Measurements from ENCODE around the gene CYP4F11. TPM values are rescaled to one million over a fixed set of nuclear protein-coding genes. Genes with fewer than 3 reads are reported as not detected.
A peak's percentile ranks its signal among the peaks of the same experiment; 100 is the strongest.
"Not testable (repeated sequence)": the region's sequence is repeated elsewhere in the genome, so short reads cannot be mapped to it uniquely, and the experiment has no call there.

CYP4F11 gene, protein sequence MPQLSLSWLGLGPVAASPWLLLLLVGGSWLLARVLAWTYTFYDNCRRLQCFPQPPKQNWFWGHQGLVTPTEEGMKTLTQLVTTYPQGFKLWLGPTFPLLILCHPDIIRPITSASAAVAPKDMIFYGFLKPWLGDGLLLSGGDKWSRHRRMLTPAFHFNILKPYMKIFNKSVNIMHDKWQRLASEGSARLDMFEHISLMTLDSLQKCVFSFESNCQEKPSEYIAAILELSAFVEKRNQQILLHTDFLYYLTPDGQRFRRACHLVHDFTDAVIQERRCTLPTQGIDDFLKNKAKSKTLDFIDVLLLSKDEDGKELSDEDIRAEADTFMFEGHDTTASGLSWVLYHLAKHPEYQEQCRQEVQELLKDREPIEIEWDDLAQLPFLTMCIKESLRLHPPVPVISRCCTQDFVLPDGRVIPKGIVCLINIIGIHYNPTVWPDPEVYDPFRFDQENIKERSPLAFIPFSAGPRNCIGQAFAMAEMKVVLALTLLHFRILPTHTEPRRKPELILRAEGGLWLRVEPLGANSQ
- total RNA-seq: not detected in 2 replicates
- 0.08 TPM for polyA plus RNA-seq (2012)

DNA sequence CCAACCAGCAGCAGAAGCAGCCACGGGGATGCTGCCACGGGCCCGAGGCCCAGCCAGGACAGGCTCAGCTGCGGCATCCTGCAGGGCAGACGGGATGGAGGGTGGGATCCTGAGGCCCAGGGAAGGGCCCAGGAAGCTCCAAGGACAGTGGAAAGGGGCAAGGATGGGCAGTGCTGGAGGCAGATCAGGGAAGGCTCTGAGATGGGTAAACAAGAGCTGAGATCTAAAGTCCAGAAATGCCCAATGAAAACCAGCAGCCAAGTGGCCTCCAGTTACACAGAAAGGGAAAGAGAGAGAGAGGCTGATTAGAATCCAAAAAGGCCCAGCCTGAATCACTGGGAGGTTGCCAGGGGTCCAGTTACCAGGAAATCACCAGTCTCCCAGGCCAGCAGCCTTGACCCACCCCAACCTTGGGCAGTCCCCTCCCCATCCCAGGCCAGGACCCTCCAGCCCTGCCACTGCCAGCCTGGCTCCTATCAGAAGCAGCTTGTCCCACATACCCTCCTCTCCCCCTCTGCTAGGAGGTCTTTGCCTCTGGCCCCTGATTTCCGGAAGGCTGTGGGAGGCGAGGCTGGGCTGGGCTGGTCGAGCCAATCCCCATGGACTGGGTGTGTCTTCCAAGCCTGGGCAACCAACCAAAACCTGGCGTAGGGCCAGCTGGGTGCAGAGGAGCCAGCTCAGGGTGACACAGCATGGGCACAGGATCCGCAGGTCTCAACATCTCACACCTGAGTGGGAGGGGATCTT, at the start of gene CYP4F11:
TSS of gene CYP4F11 (minus strand) at position 198 of the 747 bp plus-strand sequence. CDS start at position 77, 121 bp downstream.
- DNase-seq (ENCODE audit: low read depth): peak; percentile 7

DNA sequence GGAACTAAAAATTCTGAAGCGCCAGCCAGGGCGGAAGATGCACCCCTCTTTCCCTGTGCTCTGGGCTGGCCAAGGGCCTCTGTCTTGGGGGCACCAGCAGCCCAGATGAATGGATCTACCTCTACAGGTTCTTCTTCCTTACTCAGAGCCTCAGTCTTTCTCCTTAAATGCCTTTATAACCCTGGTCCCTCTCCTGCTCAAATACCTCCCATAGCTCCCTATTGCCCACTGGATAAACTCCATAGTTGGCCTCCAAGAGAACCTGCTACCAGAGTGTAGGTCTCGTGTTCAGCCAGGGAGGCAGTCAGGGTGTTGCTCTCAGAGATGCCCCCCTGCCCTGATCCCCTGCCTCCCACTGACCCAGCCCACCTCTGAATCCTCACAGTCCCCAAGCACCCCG, 45.0 kb upstream of the CYP4F11 start:
- DNase-seq (ENCODE audit: low read depth): no peak

DNA sequence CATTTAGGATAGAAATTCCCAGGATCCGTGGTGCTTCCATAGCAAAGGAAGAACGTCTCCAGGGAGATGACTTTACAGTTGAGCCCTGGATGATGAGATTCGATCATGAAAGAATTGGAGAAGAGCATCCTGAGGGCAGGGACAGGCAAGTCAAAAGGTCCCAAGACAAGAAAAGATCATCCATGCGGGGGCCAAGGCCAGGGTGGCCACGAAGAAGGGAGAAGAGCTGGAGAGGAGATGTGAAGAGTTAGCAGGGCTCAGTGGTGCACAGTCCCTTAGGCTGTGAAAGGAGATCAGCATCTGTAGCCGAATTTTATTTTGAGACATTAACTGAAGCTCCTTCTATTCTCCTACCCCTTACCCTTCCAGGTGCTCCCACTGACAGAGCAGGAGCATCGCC, 43.4 kb upstream of the CYP4F11 start:
- DNase-seq (ENCODE audit: low read depth): no peak

DNA sequence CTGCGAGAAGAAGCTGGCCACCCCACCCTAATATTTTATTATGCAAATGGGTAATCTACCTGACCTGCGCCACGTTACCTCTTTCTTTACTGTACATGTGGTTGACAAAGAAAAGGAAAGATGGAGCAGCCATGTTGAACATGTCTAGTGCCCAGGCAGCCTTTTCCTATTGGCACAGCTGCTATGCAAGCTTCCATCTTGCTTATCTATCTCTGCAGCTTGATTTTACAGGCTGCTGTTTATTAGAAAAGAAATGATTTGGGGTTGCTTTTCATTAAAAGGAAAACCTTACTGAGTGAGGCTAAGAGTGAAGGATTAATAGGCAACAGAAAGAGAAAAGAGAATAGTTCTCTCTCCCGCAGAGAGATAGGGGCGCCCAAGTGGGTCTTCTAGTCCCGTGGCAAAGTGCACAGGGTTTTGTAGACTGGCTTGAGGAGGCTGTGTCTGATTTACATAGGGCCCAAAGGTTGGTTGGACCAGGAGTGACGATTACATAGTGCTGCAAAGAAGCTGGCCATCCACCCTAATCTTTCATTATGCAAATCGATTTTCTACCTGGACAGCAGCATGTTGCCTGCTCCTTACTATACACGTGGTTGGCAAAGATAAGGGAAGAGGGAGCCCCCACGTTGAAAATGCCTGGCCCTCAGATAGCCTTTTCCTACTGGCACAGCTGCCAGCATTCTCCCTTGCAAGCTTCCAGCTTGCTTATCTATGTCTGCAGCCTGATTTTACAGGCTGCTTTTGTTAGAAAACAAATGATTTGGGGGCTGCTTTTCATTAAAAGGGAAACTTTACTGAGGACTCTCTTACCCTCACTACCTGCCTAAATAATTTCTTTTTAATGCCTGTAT, 42.7 kb upstream of the CYP4F11 start:
- DNase-seq (ENCODE audit: low read depth): no peak

DNA sequence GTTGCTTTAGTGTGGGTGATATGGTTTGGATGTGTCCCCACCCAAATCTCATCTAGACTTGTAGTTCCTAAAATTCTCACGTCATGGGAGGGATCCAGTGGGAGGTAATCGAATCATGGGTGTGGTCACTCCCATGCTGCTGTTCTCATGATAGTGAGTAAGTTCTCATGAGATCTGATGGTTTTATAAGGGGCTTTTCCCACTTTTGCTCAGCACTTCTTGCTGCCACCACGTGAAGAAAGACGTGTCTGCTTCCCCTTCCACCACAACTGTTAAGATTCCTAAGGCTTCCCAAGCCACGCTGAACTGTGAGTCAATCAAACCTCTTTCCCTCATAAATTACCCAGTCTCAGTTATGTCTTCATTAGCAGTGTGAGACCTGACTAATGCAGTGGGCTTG, 40.5 kb upstream of the CYP4F11 start:
- no peak for DNase-seq (ENCODE audit: low read depth)

DNA sequence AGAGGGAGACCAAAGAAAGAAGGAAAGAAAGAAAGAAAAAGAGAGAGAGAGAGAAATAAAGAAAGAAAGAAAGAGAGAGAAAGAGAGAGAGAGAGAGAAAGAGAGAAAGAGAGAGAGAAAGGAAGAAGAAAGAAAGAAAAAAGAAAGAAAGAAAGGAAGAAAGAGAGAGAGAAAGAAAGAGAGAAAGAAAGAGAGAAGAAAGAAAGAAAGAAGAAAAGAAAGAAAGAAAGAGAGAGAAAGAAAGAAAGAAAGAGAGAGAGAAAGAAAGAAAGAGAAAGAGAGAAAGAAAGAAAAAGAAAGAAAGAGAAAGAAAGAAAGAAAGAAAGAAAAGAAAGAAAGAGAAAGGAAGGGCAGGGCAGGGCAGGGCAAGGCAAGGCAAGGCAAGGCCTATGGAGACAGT, 37.7 kb upstream of the CYP4F11 start:
- not testable (repeated sequence) for DNase-seq (ENCODE audit: low read depth)

DNA sequence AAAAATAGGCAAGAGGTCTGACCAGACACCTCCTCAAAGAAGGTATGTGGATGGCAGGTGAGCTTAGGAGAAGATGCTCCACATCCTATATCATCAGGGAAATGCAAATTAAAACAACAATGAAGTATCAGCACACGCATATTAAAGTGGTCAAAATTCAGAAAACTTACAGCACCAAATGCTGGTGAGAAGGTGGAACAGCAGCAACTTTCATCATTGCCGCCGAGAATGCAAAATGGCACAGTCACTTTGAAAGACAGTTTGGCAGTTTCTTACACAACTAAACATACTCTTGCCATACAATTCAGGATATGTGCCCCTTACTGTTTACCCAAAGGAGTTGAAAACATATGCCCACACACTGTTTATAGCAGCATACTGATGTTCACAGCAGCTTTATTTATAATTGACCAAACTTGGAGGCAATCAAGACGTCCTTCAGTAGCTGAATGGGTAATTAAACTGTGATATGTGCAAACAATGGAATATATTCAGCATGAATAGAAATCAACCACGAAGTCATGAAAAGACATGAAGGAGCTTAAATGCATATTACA, 37.0 kb upstream of the CYP4F11 start:
- no peak for DNase-seq (ENCODE audit: low read depth)

DNA sequence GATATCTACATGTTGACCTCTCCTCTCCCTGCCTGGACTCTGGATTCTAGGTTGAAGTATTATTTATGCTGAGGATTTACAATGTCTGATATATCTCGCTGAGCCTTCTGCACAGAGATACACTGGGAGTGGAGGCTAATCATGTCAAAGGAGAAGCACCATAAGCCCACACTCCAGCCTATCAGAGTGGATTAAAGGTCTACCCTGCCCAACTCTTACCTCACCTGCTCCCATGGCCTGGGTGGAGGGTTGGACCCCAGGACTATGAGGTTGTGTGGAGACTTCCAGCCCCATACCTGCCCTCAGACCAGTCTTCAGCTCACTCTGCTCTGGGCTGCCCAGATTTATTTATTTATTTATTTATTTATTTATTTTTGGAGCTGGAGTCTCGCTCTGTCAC, 29.9 kb upstream of the CYP4F11 start:
- DNase-seq (ENCODE audit: low read depth): no peak

DNA sequence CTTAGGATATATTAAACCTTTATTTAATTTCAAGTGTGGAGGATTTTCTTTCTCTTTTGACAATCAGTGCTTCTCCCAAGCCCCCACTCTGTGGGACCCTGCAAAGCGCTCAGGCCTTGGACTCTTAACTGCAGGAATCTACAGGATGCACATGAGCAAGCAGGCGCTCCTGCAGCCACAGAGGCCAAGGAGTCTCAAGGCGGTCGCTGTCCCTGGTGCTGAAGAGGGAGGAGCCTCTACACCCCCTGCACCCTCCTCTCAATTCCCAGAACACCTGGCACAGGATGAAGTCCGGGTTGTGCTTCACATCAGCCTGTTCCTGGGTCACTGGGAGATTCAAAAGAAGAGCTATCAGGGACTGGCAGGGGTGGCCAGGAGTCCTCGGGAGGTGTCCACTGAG, 28.0 kb upstream of the CYP4F11 start:
- no peak for DNase-seq (ENCODE audit: low read depth)

DNA sequence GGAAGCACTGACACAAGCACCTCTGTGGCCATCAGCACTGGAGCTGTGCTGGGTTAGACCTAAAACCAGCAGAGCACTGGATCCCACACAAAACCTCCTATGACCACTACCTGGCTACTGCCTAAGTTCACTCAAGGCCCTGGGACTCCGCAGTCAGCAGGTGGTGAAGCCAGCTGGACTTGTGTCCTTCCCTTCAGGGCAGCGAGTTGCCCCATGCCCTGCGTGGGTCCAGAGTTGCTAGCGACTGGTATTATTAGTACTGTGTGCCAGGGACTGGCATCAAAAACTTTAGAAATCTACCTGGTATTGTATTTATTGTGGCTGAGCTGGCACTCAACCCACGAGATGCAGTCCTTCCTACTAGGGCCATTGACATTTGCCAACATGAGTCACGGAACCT, 20.5 kb upstream of the CYP4F11 start:
- no peak for DNase-seq (ENCODE audit: low read depth)

DNA sequence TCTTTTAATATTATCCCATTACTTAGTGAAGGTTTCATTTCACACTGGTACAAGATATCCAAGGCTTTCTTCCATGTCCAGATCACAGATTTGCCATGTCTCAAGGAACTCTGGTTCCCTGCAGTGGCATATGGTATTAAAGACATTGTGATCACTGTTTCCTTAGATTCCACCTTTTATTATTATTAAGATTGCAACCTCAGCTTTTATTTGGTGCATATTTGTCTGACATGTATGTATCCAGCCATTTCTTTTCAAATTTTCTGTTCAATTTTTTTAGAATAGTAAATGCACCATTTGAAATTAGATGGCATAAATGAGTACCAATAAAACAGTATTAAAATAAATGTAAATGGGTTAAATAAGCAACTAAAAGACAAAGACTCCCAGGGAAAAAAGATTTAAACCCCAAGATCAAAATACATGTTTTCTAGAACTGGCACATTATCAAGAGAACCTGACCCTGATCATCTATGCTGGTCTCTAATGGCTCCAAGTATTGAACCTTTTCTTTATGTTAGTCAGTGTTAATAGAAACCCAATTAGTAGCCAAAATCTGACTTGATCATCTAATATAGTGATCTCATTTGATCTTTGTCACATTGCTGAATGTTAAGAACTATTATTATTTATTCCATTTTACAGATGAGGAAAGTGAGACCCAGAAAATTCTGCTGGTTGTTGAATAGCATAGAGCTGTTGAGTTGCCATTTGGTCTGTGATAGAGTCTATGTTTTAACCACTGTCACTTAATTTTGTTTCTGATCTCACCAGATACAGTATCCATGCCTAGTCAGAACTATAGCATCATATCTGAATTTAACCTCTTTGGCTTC, 14.1 kb upstream of the CYP4F11 start, which contains the start of gene OR10H4:
TSS of gene OR10H4 (plus strand) at position 786 of the 836 bp plus-strand sequence. CDS start at position 786, 0 bp downstream.
- DNase-seq (ENCODE audit: low read depth): no peak

DNA sequence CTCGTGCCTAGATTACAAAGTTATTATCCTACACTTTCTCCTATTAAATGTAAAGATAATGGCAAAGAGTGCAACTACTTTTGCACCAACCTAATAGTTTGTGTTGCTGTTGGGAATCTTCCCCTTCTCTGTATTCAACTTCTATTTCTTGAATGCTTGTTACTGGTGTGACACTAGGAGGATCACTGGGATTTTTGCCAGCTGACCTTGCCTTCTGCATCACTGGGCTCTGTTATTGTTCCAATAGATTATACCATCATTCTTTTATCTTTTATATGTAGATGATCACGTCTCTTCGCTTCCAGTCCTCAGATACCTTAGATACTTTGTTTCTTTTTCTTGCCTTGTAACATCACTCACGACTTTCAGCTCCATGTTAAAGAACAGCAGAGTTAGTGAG, 11.0 kb upstream of the CYP4F11 start:
- no peak for DNase-seq (ENCODE audit: low read depth)

DNA sequence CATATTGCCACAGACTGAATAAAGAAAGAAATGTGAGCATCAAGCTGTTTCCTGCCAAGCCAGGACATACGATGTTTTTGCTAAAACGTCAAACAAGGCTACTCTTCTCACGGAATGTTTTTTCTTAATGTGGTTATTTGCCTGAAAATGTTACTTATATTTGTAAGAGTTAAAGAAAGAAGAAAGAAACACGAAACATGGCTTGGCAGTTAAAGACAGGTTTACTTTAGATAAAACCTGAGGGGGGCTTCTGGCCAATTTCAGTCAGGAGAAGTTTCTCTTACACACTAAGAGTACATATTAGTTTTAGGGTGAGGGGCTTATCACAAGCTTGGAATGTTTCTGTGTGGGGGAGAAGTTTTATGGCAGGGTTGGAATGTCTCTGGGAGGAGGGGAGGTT, 10.1 kb upstream of the CYP4F11 start:
- DNase-seq (ENCODE audit: low read depth): no peak

DNA sequence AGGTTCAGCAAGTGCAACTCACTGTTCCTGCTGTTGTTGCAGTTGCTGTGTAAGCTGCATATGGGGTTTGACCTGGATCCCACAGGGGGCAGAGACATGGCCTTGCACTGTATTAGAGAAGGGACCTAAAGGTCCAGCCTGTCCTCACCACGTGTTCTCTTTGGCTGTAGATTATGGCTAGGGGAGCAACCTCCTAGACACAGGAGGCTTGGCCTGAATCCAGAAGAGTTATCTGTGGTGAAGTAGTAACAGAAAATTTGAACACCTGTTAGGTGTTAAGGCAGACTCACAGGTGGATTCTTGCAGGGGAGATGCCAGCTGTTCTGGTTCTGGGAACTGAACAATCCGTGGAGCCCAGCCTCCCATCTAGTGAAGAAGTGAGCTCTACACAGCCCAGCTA, 3.4 kb upstream of the CYP4F11 start:
- no peak for DNase-seq (ENCODE audit: low read depth)

DNA sequence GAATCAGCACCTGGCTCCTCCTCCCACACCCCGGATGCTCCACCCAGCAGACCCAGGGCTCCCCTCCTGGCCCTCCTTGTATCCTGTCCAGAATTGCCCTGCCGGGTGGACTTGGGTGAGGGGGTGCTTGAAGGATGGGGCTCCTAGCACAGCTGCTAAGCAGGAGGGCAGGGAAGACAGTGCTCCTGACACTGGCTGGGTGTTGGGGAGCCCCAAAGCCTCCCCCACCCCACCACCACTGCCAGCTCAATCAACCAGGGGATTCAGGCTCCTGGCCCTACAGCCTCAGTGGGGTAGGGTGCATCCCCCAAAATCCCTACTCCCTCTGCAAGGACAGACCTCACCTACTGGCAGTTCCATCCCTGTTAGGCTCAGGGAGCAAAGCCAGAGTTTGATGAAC, 2.6 kb upstream of the CYP4F11 start:
- no peak for DNase-seq (ENCODE audit: low read depth)

DNA sequence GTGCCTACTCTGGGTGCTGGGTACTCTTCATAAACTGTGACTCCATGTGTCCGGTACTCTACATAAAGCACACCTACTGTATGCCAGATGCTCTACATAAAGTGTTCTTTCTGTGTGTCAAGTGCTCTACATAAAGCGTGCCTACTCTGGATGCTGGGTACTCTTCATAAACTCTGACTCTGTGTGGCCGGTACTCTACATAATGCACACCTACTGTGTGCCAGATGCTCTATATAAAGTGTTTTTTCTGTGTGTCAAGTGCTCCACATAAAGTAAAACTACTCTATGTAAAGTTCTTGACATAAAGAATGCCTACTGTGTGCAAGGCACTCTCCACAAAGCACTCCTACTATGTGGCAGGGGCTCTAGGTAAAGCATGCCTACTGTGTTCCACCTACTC, 1.8 kb upstream of the CYP4F11 start:
- DNase-seq (ENCODE audit: low read depth): no peak

DNA sequence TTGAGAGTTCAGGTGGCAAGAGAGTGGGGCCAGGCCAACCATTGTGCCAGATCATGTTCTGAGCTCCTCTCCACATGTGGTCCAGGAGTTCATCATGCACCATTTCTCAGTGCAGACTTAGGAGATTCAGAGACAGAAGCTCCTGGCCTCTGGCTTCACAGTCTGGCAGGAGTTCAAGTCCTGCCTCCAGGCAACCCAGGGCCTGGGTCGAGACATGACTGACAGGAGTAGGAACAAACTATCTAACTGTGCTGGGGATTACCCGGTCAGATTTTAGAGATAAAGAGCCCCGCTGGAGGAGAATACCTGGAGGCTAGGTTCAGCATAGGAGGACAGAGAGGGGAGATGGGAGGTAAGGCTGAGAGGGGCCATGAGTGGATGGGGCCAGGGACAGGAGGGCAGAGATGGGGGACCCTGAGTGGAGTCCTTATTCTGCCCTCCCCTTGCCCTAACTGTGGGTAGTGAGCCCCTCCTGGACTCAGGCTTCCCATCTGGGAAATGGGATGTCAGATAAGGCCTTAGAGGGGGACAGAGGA, 906 bp upstream of the CYP4F11 start:
- DNase-seq (ENCODE audit: low read depth): no peak

DNA sequence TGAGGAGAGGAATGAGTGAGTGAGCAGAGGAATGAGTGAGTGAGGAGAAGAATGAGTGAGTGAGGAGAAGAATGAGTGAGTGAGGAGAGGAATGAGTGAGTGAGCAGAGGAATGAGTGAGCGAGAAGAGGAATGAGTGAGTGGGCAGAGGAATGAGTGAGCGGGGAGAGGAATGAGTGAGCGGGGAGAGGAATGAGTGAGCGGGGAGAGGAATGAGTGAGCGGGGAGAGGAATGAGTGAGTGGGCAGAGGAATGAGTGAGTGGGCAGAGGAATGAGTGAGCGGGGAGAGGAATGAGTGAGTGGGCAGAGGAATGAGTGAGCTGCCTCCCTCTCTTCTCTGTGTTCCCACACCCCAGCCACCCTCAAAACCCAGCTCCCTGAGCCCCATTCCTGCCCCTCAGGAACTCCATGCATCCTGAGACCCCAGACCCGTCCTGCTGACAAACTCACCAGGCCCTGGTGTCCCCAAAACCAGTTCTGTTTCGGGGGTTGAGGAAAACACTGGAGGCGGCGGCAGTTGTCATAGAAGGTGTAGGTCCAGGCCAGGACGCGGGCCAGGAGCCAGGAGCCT, 483 bp downstream of the CYP4F11 start:
- DNase-seq (ENCODE audit: low read depth): not testable (repeated sequence)

DNA sequence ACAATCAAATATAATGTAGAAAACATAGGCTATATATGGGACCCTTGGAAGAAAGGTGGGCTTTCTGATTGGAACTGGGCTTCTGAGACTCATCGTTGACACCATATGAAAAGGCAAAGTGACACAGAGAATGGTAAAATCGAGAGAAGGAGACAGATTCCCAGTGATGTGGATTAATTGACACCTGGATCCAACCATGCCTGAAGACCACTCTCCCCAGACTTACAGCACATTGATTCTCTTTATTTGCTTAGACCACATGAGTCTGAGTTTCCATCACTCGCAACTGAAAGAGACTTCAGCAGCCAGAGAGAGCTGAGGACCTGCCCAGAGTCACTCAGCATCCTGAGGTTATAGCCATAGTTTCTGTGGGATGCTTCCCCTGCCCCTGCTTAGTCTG, 6.0 kb downstream of the CYP4F11 start:
- no peak for DNase-seq (ENCODE audit: low read depth)
